IMR-90 (cell line): ENCODE data around the gene PARP16. TPM values are rescaled to one million over a fixed set of nuclear protein-coding genes. Genes with fewer than 3 reads are reported as not detected.

ENCODE experiments used
- ATAC-seq: fragments of 200-7000 bp; cut with Tn5 transposase; 2 replicates; pipeline ENCODE4 v1.9.1; 2020; ENCODE audit warnings: low read depth, mild to moderate bottlenecking, moderate library complexity
- BruUV-seq: library from RNA; stranded (reverse); fragments of 400-500 nt; replicated peaks from 2 replicates; lab custom pipeline; 2021; lab: Mats Ljungman, UMichigan
- CTCF ChIA-PET: fragments of 300-600 bp; formaldehyde crosslinking; extraction: SDS; loops from one replicate; lab custom pipeline; 2021; ENCODE audit warnings: antibody characterized with exemption; lab: Yijun Ruan, JAX
- POLR2A ChIA-PET: fragments of 300-600 bp; sonication (Branson Sonifier 250); formaldehyde crosslinking; loops from one replicate; lab custom pipeline; 2022; ENCODE audit warnings: antibody characterized with exemption; ENCODE audit not compliant: unreplicated experiment; lab: Charles Lee
- DNase-seq: peaks from one replicate; pipeline ENCODE4 v3.0.0; 2013
- H2AFZ ChIP-seq: replicated peaks from 2 replicates; pipeline ENCODE3; 2013; ENCODE audit warnings: low read length, mild to moderate bottlenecking; ENCODE audit not compliant: poor library complexity
- H2AK5ac ChIP-seq: 2 replicates; pipeline ENCODE4 v1.6.1; 2013; ENCODE audit warnings: low read depth, low read length, inconsistent platforms
- H2AK9ac ChIP-seq: replicated peaks from 2 replicates; pipeline ENCODE3; 2013; ENCODE audit warnings: mild to moderate bottlenecking, low read depth, low read length, moderate library complexity; ENCODE audit not compliant: poor library complexity
- H2BK120ac ChIP-seq: 2 replicates; pipeline ENCODE4 v1.6.1; 2013; ENCODE audit warnings: low read depth, low read length, inconsistent platforms
- H2BK15ac ChIP-seq: 3 replicates; pipeline ENCODE4 v1.6.1; 2013; ENCODE audit warnings: low read depth, low read length, inconsistent platforms
- H2BK20ac ChIP-seq: 2 replicates; pipeline ENCODE4 v1.6.1; 2013; ENCODE audit warnings: low read depth, mild to moderate bottlenecking, inconsistent platforms, low read length, moderate library complexity
- H2BK5ac ChIP-seq: 2 replicates; pipeline ENCODE4 v1.6.1; 2013; ENCODE audit warnings: mild to moderate bottlenecking, low read depth, low read length, inconsistent platforms; ENCODE audit not compliant: poor library complexity, severe bottlenecking
- H3K14ac ChIP-seq: replicated peaks from 2 replicates; pipeline ENCODE4 v1.6.1; 2013; ENCODE audit warnings: low read depth, low read length, inconsistent platforms
- H3K18ac ChIP-seq: 2 replicates; pipeline ENCODE4 v1.6.1; 2013; ENCODE audit warnings: low read depth, low read length, control low read depth
- H3K23ac ChIP-seq: 2 replicates; pipeline ENCODE4 v1.6.1; 2013; ENCODE audit warnings: low read depth, low read length, inconsistent platforms
- H3K27ac ChIP-seq: 2 replicates; pipeline ENCODE4 v1.5.1; 2013; ENCODE audit warnings: mild to moderate bottlenecking, control low read depth, low read length; ENCODE audit not compliant: insufficient read depth
- H3K27me3 ChIP-seq: 2 replicates; pipeline ENCODE4 v1.6.1; 2013; ENCODE audit warnings: low read length; ENCODE audit not compliant: control insufficient read depth, insufficient read depth
- H3K36me3 ChIP-seq: 2 replicates; pipeline ENCODE4 v1.6.1; 2013; ENCODE audit warnings: low read length, mixed read lengths; ENCODE audit not compliant: control insufficient read depth, insufficient read depth
- H3K4ac ChIP-seq: 2 replicates; pipeline ENCODE4 v1.6.1; 2013; ENCODE audit warnings: low read depth, low read length, inconsistent platforms
- H3K4me1 ChIP-seq: 2 replicates; pipeline ENCODE4 v1.6.1; 2013; ENCODE audit warnings: low read length, mixed read lengths; ENCODE audit not compliant: control insufficient read depth, insufficient read depth
- H3K4me2 ChIP-seq: 2 replicates; pipeline ENCODE4 v1.6.1; 2013; ENCODE audit warnings: low read depth, mild to moderate bottlenecking, control low read depth, low read length, moderate library complexity
- H3K4me3 ChIP-seq: 2 replicates; pipeline ENCODE4 v1.5.1; 2013; ENCODE audit warnings: low read depth, mild to moderate bottlenecking, control low read depth, low read length, moderate library complexity; ENCODE audit not compliant: insufficient read depth
- H3K56ac ChIP-seq: 2 replicates; pipeline ENCODE4 v1.6.1; 2013; ENCODE audit warnings: low read length, inconsistent platforms; ENCODE audit not compliant: insufficient read depth; ENCODE audit errors: extremely low read depth
- H3K79me1 ChIP-seq, 2 experiments: 2 replicates each; pipeline ENCODE4 v1.6.1; 2013; ENCODE audit warnings: low read length in 2 of 2, inconsistent platforms in 1 of 2, low read depth in 1 of 2
- H3K9ac ChIP-seq: 2 replicates; pipeline ENCODE4 v1.6.1; 2013; ENCODE audit warnings: low read depth, low read length, control low read depth
- H3K9me1 ChIP-seq: 2 replicates; pipeline ENCODE4 v1.6.1; 2013; ENCODE audit warnings: low read length, inconsistent platforms; ENCODE audit not compliant: insufficient read depth
- H3K9me3 ChIP-seq: 2 replicates; pipeline ENCODE4 v1.6.1; 2013; ENCODE audit warnings: low read length; ENCODE audit not compliant: control insufficient read depth, insufficient read depth
- H4K20me1 ChIP-seq: 2 replicates; pipeline ENCODE4 v1.6.1; 2013; ENCODE audit warnings: low read length, inconsistent platforms; ENCODE audit not compliant: insufficient read depth
- H4K5ac ChIP-seq: 2 replicates; pipeline ENCODE4 v1.6.1; 2013; ENCODE audit warnings: mild to moderate bottlenecking, low read depth, low read length, control low read depth
- H4K8ac ChIP-seq, 2 experiments: 2 replicates each; pipeline ENCODE4 v1.6.1; 2013; ENCODE audit warnings: low read depth in 2 of 2, low read length in 2 of 2, control low read depth in 1 of 2, inconsistent platforms in 1 of 2
- H4K91ac ChIP-seq: 2 replicates; pipeline ENCODE4 v1.6.1; 2013; ENCODE audit warnings: low read depth, low read length, inconsistent platforms; ENCODE audit not compliant: insufficient read depth
- CEBPB ChIP-seq: IDR thresholded peaks from 2 replicates; pipeline ENCODE4 v1.6.1; 2012; ENCODE audit warnings: low read depth, low read length, improper control_type of control experiment
- FOS ChIP-seq: fragments of 150-350 bp; IDR thresholded peaks from 2 replicates; pipeline ENCODE4 v1.6.1; 2016; ENCODE audit warnings: low read depth, low read length
- NFE2L2 ChIP-seq: fragments of 150-350 bp; IDR thresholded peaks from 2 replicates; pipeline ENCODE4 v1.6.1; 2016; ENCODE audit warnings: low read depth, mild to moderate bottlenecking, low read length
- RAD21 ChIP-seq: IDR thresholded peaks from 2 replicates; pipeline ENCODE4 v1.6.1; 2012; ENCODE audit warnings: low read length, improper control_type of control experiment
- WGBS, 2 experiments: methylation state at CpG; one replicate each; pipeline versions ENCODE4 v1.1.5 to v1.1.7; 2013; ENCODE audit warnings: missing lambda C conversion rate in 2 of 2; ENCODE audit not compliant: insufficient read length in 1 of 2; ENCODE audit errors: extremely low coverage in 2 of 2; 5-methylcytosine and 5-hydroxymethylcytosine counted together
- dilution Hi-C: fragments of 300-500 bp; cut with HindIII; formaldehyde crosslinking; loops from one replicate; pipeline ENCODE4 v1.14.3; 2018; ENCODE audit warnings: low sequenced_read_pairs; ENCODE audit not compliant: unreplicated experiment
- in situ Hi-C: fragments of 300-500 bp; cut with MboI; formaldehyde crosslinking; loops from 3 replicates; pipeline ENCODE4 v1.14.3; 2019; ENCODE audit warnings: low sequenced_read_pairs, inconsistent platforms, mixed read lengths
- intact Hi-C: fragments of 100-400 bp; cut with micrococcal nuclease; formaldehyde crosslinking; loops from 2 replicates; pipeline ENCODE4 v1.10.0; 2022
- polyA plus RNA-seq, 3 experiments: library from polyadenylated mRNA; depleted of rRNA; stranded (reverse); fragments of >200 nt; gene quantifications; 2 replicates each; pipeline ENCODE4 v1.2.3, GENCODE V29; 2012; ENCODE audit warnings: low replicate concordance in 1 of 3
- total RNA-seq: library from RNA; depleted of rRNA; stranded (reverse); fragments of >200 nt; gene quantifications from 2 replicates; pipeline ENCODE4 v1.2.3, GENCODE V29; 2012

The PARP16 gene
- total and polyA plus RNA-seq, 2 of the 4 experiments (the other 2 are of a cell fraction): 1.3 to 5.0 TPM

DNA sequence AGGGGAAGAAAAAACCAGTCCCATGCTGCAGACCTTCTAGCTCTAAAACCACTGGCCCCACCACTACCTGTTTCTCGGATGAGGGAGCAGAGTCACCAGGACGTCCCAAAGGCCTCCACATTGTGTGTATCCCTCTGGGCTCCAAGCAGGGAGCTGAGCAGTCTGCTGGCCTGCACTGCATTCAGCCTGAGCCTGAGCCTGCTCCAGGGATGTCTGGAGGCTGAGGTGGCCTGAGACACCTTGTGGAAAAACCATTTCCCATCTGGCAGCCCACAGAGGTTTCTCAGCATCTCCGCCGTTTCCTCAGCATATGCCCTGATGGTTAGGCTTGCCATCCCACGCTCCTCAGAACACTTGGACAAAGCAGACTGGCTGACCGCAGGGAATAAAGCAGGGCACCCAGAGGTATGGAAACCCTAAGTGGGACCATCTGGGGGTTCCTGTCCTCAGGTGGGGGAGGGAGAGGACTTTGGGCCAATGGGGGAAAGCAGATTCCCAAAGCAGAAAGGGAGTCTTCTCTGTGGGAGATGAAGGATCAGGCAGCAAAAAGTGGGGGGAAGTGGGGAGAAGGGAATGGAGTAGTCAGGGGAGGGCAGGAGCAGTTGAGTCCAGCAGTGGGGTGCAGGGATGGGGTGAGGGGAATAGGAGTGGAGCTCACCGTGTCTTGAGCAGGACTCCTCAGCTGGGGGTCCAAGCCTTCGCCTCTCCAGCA lies 75.8 kb downstream of the PARP16 start, which contains the start of gene CILP:
TSS of gene CILP (minus strand) at position 704 of the 712 bp plus-strand sequence. CDS start 1,718 bp downstream, outside the sequence.
- 65% methylated on average over 2 of the region's 8 CpGs; no CpG with 5 or more reads in 1 of the 2 experiments for WGBS, 2 experiments
- Histone ChIP-seq H3K4me3 (no peak within 1 kb of the TSS), H4K91ac (no peak within 1 kb of the TSS), H2BK120ac (no peak within 1 kb of the TSS), H2BK5ac (no peak within 1 kb of the TSS), H3K4me2 (peak within 1 kb of the TSS; percentile 45; the same call in 1 of the 2 replicates), H4K8ac (no peak within 1 kb of the TSS), H2AK5ac (no peak within 1 kb of the TSS; the same call in 1 of the 2 replicates), H3K18ac (no peak within 1 kb of the TSS; the same call in 1 of the 2 replicates), H3K14ac (no peak within 1 kb of the TSS), H3K4me1 (peaks cover 12% of the 10 kb centered on the region; the same call in 1 of the 2 replicates), H4K5ac (no peak within 1 kb of the TSS), H3K23ac (no peak within 1 kb of the TSS), H2AK9ac (no peak within 1 kb of the TSS), H2BK20ac (no peak within 1 kb of the TSS), H3K9ac (no peak within 1 kb of the TSS), H3K36me3 (no peaks in the 10 kb centered on the region), H3K9me1 (no peaks in the 10 kb centered on the region), H3K56ac (no peak within 1 kb of the TSS), H3K27ac (0 out of 2 replicates have a peak within 1 kb of the TSS, but pooled peaks have one; percentile 19), H3K9me3 (no peaks in the 10 kb centered on the region), H3K27me3 (peaks cover 21% of the 10 kb centered on the region), H3K79me1 (no peaks in the 10 kb centered on the region), H3K4ac (no peak within 1 kb of the TSS), H2BK15ac (no peak within 1 kb of the TSS), H4K20me1 (no peaks in the 10 kb centered on the region), H2AFZ (peak within 1 kb of the TSS; percentile 73)
- TF ChIP-seq FOS (no peak), RAD21 (no peak), CEBPB (no peak), NFE2L2 (no peak)
- no TSS peak for BruUV-seq
- DNase-seq (no peak), ATAC-seq (no peak; the same call in 1 of the 2 replicates)
- ChIA-PET CTCF (no interaction called here), POLR2A (no interaction called here)
- in situ Hi-C loops (no loop called here), dilution Hi-C loops (no loop called here), intact Hi-C loops (no loop called here)
